Measurements from ENCODE around the gene FANK1. TPM values are rescaled to one million over a fixed set of nuclear protein-coding genes. Genes with fewer than 3 reads are reported as not detected.

Gene FANK1
- polyA plus RNA-seq, 1 of the 3 experiments (the other 2 are of a cell fraction), result 12.3 TPM

DNA sequence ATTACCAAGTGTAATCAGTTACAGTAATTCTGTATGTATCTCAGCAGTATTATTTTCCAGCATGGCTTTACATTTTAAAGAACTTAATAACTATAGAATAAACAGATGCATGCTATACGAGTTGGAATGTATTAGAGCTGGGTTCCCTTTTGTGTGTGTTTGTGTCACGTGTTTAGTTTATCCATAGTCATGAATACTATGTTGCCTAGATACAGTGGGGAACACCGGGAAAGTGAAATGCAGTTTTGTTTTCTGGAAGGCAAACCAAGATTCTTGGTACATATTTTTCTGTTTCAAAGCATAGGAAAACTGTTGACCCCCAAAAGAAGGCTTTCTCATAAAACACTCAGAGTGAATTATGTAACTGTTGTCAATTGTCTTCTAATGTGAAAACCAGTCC, 119.0 kb downstream of the FANK1 start:
- Histone ChIP-seq H2AFZ (ENCODE audit: low read depth) (no peak overlapping the region), H3K9ac (no peak overlapping the region), H3K79me2 (ENCODE audit: insufficient read depth) (no peaks in the 10 kb centered on the region), H3K4me1 (ENCODE audit: control insufficient read depth in 1 of 2, insufficient read depth in 2 of 2, low read depth in 1 of 2, low read length in 1 of 2) (peaks cover 0 to 4% of the 10 kb centered on the region in 2 experiments; a peak in 3 of 4 replicates), H3K4me3 (ENCODE audit: low read depth in 2 of 2, low read length in 1 of 2) (no peak overlapping the region), H3K36me3 (replicated peaks in 1 of 2; ENCODE audit: control insufficient read depth in 1 of 2, insufficient read depth in 2 of 2, low read length in 1 of 2) (peaks cover 5% of the 10 kb centered on the region in 2 experiments), H3K27ac (ENCODE audit: low read depth in 2 of 2, low read length in 1 of 2) (no peak overlapping the region), H3K4me2 (no peak overlapping the region), H3F3A (replicated peaks; ENCODE audit: insufficient read depth) (no peaks in the 10 kb centered on the region), H3K27me3 (ENCODE audit: insufficient read depth) (no peaks in the 10 kb centered on the region), H4K20me1 (ENCODE audit: insufficient read depth) (no peaks in the 10 kb centered on the region), H3K9me3 (peaks cover 5% of the 10 kb centered on the region), H3K9me2 (no peaks in the 10 kb centered on the region)
- POLR2A ChIA-PET, result no interaction called here
- TF ChIP-seq JUND (IDR thresholded peaks at IDR 0.05), result no peak
- TF ChIP-seq, protein P1, sequence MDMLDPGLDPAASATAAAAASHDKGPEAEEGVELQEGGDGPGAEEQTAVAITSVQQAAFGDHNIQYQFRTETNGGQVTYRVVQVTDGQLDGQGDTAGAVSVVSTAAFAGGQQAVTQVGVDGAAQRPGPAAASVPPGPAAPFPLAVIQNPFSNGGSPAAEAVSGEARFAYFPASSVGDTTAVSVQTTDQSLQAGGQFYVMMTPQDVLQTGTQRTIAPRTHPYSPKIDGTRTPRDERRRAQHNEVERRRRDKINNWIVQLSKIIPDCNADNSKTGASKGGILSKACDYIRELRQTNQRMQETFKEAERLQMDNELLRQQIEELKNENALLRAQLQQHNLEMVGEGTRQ (IDR thresholded peaks at IDR 0.05; ENCODE audit: borderline replicate concordance, low read depth, low read length), result no peak
- no peak for TF ChIP-seq FOXM1 (IDR thresholded peaks at IDR 0.05; ENCODE audit: low read depth)
- TF ChIP-seq, protein P2, sequence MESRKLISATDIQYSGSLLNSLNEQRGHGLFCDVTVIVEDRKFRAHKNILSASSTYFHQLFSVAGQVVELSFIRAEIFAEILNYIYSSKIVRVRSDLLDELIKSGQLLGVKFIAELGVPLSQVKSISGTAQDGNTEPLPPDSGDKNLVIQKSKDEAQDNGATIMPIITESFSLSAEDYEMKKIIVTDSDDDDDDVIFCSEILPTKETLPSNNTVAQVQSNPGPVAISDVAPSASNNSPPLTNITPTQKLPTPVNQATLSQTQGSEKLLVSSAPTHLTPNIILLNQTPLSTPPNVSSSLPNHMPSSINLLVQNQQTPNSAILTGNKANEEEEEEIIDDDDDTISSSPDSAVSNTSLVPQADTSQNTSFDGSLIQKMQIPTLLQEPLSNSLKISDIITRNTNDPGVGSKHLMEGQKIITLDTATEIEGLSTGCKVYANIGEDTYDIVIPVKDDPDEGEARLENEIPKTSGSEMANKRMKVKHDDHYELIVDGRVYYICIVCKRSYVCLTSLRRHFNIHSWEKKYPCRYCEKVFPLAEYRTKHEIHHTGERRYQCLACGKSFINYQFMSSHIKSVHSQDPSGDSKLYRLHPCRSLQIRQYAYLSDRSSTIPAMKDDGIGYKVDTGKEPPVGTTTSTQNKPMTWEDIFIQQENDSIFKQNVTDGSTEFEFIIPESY (IDR thresholded peaks at IDR 0.05; ENCODE audit: borderline replicate concordance, low read depth), result no peak
- TF ChIP-seq, protein P3, sequence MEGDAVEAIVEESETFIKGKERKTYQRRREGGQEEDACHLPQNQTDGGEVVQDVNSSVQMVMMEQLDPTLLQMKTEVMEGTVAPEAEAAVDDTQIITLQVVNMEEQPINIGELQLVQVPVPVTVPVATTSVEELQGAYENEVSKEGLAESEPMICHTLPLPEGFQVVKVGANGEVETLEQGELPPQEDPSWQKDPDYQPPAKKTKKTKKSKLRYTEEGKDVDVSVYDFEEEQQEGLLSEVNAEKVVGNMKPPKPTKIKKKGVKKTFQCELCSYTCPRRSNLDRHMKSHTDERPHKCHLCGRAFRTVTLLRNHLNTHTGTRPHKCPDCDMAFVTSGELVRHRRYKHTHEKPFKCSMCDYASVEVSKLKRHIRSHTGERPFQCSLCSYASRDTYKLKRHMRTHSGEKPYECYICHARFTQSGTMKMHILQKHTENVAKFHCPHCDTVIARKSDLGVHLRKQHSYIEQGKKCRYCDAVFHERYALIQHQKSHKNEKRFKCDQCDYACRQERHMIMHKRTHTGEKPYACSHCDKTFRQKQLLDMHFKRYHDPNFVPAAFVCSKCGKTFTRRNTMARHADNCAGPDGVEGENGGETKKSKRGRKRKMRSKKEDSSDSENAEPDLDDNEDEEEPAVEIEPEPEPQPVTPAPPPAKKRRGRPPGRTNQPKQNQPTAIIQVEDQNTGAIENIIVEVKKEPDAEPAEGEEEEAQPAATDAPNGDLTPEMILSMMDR (IDR thresholded peaks at IDR 0.05), result no peak
- TF ChIP-seq RXRA (IDR thresholded peaks at IDR 0.05; ENCODE audit: borderline replicate concordance, low read depth), result no peak
- no peak for TF ChIP-seq EP300 (IDR thresholded peaks at IDR 0.05; ENCODE audit: borderline replicate concordance in 1 of 2, low read depth in 1 of 2, low read length in 1 of 2)
- TF ChIP-seq POLR2AphosphoS5 (IDR thresholded peaks at IDR 0.05; ENCODE audit: low read depth, low read length), result no peak
- no peak for TF ChIP-seq TEAD4 (IDR thresholded peaks at IDR 0.05; ENCODE audit: borderline replicate concordance, insufficient read depth)
- no peak for TF ChIP-seq RAD21 (IDR thresholded peaks at IDR 0.05; ENCODE audit: low read length)
- no peak for TF ChIP-seq FOXJ3 (CRISPR knock-in tag; IDR thresholded peaks at IDR 0.05)
- TF ChIP-seq FOSL2 (IDR thresholded peaks at IDR 0.05; ENCODE audit: borderline replicate concordance, low read depth), result no peak
- no peak for TF ChIP-seq RFX5 (IDR thresholded peaks at IDR 0.05; ENCODE audit: low read length)
- no peak for TF ChIP-seq EZH2phosphoT487 (IDR thresholded peaks at IDR 0.05; ENCODE audit: borderline replicate concordance, low read depth)
- TF ChIP-seq NRF1 (IDR thresholded peaks at IDR 0.05; ENCODE audit: low read depth, low read length), result no peak
- no peak for DNase-seq
- 90% methylated on average over 3 of the region's 3 CpGs for WGBS (ENCODE audit: low lambda C conversion rate)
- CTCF ChIA-PET, result no interaction called here

Measured in SK-N-SH (cell line).